ES-I3 (cell line): Measurements from ENCODE around the gene SIK1.
"Not testable (repeated sequence)": the region's sequence is repeated elsewhere in the genome, so short reads cannot be mapped to it uniquely, and the experiment has no call there.

Experiments
- H3K36me3 ChIP-seq: 2 replicates; pipeline ENCODE4 v1.6.1; 2013; ENCODE audit warnings: mild to moderate bottlenecking, low read length, control low read depth, moderate library complexity; ENCODE audit not compliant: insufficient read depth
- H3K4me1 ChIP-seq: 2 replicates; pipeline ENCODE4 v1.6.1; 2013; ENCODE audit warnings: mild to moderate bottlenecking, control low read depth, low read length; ENCODE audit not compliant: insufficient read depth
- H3K9ac ChIP-seq: 2 replicates; pipeline ENCODE4 v1.6.1; 2013; ENCODE audit warnings: low read depth, mild to moderate bottlenecking, low read length, moderate library complexity
- H3K9me3 ChIP-seq: 2 replicates; pipeline ENCODE4 v1.6.1; 2013; ENCODE audit warnings: mild to moderate bottlenecking, low read length, moderate library complexity; ENCODE audit not compliant: control insufficient read depth, insufficient read depth

SIK1 gene

DNA sequence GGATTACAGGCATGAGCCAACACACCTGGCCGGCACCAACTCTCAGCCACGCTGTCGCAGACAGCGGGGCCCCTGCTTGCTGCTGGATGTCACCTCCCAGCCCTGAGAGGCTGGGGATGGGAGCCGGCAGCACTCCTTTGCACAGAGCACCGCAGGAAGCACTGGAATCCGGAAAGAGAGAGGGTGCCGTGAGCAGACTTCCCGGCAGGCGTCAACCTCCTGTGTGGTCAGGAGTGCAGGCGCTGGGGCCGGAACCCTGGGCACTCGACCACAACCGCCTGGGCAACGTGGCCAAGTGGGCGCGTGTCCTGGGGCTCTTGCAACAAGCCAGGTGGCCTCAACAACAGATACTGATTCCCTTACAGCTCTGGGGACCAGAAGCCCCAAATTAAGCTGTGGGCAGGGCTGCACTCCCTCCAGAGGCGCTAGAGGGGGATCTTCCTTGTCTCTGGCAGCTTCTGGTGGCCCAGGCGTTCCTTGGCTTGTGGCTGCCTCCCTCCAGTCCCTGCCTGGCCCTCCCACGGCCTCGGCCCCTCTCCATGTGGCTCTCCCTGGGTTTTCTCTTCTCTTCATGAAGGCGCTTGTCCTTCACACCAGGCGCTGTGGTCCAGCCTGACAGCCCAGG is 20.5 kb upstream of the SIK1 start:
- not testable (repeated sequence) for H3K9me3 ChIP-seq, H3K36me3 ChIP-seq, H3K4me1 ChIP-seq, H3K9ac ChIP-seq

DNA sequence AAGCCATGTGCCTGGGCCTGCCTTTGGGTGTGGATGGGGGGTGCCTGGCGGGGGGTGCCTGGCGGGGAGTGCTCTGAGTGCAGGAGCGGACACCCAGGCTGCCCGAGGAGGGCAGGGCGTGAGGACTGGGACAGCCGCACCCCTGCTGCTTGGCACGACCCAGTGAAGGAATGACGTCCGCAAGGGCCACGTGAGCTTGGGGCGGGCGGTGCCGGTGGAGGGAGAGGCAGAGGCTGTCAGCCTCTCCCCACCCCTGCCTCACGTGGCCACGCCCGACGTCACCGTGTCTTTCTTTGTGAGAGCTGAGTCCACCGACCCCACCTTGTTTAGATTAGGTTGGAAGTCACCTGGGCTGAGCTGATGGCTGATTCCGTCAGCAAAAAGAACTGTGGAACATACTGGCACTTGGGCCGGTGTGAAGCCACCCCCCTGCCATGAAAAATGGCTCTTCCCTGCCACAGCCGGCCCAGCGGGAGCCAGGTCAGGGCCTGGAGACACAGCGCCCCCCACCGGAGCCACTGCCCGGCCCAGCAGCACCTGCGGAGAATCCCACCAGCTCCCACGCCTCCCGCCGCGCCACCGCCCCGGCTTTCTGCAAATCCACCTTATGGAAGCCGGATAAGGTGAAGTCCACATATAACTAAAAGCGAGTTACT is 19.5 kb upstream of the SIK1 start:
- H3K9ac ChIP-seq, H3K9me3 ChIP-seq, H3K36me3 ChIP-seq, H3K4me1 ChIP-seq: not testable (repeated sequence)

DNA sequence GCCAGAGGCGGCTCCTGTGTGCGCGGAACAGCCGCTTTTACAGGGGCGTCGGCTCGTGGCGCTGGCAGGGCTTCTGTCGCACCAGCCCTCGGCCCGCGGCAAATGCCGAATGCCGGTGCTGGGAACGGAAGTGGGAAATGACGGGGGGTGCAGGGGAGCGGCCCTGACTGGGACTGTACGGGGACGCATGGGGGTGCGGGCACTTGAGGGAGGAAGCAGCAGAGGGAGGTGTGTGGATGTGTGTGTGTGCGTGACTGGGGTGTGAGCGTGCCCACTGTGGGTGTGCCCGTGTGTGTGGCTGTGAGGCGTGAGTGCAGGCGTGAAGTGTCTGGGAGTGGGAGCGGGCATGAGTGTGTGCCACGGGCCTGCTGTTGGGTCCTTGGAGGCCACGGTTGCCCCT is 17.6 kb upstream of the SIK1 start:
- not testable (repeated sequence) for H3K36me3 ChIP-seq, H3K4me1 ChIP-seq, H3K9ac ChIP-seq, H3K9me3 ChIP-seq

DNA sequence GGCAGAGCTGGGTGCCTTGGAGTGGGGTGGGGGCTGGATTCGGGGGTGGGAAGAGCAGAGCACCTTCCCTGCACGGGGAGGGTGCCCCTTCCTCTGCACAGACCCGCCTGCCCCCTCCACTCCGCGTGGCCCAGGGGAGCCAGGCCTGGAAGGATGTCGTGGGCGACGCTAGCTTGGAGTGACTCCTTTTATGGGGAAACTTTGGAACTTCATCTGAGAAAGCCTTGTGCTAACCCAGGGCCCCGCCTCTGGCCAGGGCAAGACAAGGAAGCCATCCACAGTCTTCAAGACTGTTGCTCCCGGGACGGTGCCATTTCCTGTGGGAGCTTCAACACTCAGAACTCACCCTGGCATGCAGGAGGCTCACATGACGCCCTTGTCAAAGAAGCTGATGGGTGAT is 15.6 kb upstream of the SIK1 start:
- not testable (repeated sequence) for H3K36me3 ChIP-seq, H3K9me3 ChIP-seq, H3K9ac ChIP-seq, H3K4me1 ChIP-seq

DNA sequence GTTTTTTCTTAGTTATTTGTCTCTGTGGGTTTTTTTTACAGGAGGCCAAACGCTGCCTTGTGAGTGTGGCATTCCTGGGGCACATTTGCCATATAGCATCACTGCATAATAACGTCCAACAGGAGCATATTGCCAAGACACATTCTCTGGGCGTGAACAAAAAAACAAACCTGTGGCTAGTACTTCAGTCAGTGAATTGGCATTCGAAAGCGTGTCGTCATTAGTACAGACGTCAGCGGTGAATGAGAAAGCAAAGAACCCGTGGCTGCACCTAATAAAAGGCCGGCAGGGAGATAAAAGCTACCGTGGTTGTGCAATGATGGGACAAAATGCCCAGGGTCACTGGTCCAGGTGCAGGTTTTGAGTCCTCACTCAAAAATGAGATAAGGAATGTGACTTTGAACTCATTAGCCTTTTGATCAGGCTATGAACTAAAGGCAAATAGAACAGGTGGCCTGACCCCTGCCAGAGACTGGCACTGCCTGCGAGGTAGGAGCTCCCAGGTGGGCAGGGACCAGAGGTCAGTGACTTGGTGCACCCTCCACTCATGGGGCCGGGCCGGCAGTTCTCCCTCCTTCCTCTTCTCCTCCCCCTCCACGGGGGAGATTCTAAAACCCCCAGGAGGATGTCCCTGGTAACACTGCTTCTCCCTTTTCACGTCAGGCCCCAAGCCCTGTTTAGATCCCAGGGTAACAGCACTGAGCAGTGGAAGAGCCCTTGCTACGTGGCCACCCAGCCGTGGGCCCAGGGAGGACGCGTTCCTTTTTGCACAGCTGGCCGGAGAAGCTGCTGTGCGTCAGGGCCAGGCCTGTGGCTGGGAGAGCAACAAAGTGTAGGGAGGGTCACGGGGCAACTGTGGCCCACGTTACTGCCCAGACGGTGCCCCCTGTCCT is 14.2 kb upstream of the SIK1 start:
- not testable (repeated sequence) for H3K36me3 ChIP-seq, H3K9ac ChIP-seq, H3K9me3 ChIP-seq, H3K4me1 ChIP-seq

DNA sequence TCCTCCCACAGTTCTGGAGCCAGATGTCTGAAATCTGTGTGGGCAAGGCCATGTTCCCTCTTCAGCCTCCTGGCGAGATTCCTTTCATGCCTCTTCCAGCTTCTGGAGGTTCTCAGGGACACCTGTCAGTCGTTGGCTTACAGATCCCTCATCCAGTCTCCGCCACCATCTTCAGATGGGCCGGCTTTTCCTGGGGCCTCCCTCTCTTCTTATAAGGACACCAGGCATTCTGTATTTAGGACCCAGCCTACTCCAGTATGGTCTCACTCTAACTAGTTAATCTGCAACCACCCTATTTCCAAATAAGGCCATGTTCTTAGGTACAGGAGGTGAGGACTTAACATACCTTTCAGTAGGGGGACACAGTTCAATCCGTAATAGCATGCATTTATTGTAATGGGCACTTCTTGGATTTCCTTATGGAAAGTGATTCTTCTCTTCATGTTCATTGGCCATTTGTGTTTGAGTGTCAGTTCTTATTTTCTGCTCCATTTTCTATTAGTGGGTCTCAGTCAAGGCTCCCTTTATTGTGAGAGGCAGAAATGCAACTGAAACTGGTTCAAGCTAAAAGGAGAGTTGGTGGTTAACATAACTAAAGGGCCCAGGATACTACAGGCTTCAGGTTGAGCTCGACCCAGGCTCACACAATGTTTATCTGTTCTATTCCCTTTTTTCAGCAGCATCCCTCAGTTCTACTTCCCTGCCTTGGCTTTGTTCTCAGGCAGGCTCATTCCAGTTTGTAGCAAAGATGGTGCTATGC is 12.6 kb upstream of the SIK1 start:
- H3K36me3 ChIP-seq, H3K9me3 ChIP-seq, H3K9ac ChIP-seq, H3K4me1 ChIP-seq: not testable (repeated sequence)

DNA sequence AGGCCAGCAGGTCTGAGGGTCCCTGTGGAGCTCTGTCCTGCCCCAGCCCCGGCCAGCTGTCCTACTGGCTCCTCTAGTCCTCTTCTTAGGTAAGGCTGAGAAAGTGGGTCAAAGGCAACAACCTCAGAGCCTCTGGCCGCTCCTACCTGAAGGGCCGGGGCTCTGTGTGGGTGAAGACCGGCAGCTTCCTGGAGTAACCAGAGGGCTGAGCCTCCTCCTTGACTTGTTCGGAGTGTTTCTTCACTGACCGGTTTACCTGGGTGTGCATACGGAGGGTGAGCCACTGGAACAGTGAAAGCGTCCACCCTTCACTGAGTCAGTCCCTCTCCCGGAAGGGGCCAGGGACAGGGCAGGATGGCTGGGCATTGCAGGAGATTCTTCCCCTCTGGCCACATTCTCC is 9.3 kb upstream of the SIK1 start:
- H3K4me1 ChIP-seq, H3K9ac ChIP-seq, H3K36me3 ChIP-seq, H3K9me3 ChIP-seq: not testable (repeated sequence)

DNA sequence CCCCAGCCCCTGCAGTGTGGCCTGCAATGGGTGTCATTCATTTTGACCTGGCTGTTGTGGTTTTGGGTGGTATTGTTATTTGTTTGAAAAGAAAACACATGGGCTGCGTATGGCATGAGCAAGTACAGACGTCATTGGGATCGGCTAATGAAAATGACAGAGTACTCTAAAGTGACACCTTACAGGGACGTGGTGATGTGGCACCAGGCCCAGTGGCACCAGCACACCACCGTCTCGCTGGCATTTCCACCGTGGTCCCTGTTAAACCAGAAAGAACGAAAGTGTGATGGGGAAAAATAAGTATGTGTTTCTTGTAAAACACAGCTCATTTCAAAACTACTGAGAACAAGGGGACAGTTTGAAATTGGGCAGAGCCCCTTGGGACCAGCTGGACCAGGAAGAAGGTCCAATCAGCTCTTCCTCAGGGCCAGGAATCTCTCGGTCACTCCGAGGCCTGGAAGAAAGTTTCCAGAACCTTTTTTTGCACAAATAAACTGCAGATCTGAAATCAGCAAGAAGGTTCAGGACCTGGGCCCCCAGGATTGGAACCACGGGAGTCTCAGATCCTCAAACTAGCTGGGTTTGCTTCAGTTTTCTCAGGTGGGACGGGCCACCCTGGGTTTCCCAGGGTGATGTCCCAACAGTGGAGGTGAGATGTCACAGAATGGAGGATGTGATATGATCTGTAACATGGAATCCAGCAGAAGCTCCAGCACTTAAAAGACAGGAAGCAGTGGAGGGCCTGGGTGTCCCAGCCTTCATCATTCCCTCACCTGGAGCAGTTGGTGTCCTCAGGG is 6.6 kb upstream of the SIK1 start:
- H3K9me3 ChIP-seq, H3K4me1 ChIP-seq, H3K9ac ChIP-seq, H3K36me3 ChIP-seq: not testable (repeated sequence)

DNA sequence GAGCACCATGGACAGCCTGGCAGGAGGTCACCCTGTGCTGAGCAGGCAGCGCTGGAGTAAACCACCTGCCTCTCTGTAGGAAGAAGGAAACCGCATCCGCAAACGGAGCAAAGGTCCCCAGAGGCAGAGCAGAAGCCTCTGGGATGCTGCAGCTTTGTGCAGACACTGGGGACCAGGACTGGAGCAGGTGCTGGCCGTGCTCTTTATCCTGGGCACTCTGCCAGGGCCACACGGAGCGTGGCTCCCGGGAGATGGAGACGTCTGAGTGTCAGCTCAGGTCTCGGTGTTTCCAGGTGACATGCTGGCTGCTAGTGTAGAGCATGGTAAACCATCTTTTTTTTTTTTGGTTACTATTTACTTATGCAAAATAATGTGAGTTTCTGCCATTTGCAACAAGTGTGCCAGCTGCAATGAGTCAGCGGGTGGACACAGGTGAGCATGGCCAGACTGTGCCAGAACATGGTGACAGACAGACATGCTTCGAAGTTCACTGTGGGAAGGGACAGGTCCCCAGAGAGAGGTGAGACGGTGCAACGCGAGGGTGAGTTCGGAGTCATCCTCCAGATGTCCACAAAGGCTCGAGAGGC is 4.0 kb upstream of the SIK1 start:
- H3K9ac ChIP-seq, H3K9me3 ChIP-seq, H3K4me1 ChIP-seq, H3K36me3 ChIP-seq: not testable (repeated sequence)

DNA sequence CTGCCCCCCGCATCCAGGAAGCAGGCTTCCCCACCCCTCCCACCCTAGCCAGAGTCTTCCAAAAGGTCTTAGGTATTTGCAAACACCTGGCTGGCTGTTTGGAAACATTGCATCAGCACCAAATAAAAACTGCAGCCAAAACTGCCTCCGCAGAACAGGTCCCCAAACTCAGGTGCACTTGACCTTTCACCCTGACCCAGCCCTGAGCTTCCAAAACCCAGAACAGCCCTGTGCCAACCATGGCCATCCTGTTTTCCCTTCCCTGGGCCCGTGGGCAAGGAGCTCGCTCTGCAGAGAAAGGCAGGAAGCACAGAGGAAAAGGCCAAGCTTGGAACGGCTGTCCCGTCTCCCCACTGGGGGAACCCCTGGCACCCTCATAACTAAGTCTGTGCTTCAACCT is 2.0 kb upstream of the SIK1 start:
- H3K4me1 ChIP-seq, H3K9ac ChIP-seq, H3K36me3 ChIP-seq, H3K9me3 ChIP-seq: not testable (repeated sequence)

DNA sequence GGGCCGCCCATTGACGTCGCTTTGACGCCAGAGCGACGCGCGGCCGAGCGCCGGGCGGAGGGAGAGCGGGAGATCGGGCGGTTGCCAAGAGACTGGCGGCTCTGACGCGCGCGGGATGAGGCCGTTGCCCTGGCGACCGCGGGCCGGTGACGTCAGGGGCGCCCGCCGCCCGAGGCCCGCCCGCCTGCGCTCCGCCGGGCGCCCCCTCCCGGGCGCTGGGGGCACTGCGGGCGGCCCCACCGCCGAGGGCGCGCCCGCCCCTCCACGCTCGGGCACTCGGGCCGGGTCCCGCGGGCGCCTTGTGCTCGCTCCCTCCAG is 270 bp upstream of the SIK1 start:
- H3K36me3 ChIP-seq, H3K4me1 ChIP-seq, H3K9me3 ChIP-seq, H3K9ac ChIP-seq: not testable (repeated sequence)

DNA sequence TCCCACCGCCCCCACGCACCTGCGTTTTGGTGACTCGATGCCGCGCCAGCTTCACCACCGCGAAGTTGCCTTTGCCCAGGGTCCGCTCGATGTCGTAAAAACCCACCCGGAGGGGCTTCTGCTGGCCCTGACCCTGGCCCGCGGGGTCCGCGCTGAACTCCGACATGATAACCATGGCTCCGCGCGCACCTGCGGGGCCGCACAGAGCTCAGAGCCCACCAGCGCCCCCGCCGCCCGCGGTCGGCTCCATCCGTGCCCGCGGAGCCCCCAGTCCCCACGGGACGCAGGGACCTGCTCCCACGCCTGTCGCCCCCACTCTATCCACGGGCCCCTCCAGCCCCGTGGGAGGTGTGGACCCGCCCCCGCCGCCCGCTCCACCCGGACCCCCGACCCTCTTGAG is 927 bp downstream of the SIK1 start:
- not testable (repeated sequence) for H3K9me3 ChIP-seq, H3K4me1 ChIP-seq, H3K36me3 ChIP-seq, H3K9ac ChIP-seq

DNA sequence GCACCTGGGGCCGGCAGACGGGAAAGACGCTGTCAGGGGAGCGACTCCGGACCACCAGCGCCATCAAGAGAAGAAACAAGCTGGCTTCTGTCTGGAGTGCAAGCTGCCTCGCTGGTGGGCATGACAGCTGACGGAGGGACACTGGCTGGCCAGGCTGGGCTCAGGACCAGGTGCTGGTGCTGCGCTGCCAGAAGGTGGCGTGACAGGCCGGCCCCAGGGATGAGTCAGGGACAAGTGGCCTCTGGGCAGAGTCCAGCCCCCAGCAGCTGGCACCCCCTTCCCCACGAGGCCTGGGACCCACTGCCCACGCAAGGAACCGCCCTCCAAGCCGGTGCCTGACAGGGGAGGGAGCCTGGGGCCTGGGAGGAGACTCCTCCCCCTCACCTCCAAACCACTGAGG is 7.5 kb downstream of the SIK1 start:
- not testable (repeated sequence) for H3K36me3 ChIP-seq, H3K4me1 ChIP-seq, H3K9me3 ChIP-seq, H3K9ac ChIP-seq

DNA sequence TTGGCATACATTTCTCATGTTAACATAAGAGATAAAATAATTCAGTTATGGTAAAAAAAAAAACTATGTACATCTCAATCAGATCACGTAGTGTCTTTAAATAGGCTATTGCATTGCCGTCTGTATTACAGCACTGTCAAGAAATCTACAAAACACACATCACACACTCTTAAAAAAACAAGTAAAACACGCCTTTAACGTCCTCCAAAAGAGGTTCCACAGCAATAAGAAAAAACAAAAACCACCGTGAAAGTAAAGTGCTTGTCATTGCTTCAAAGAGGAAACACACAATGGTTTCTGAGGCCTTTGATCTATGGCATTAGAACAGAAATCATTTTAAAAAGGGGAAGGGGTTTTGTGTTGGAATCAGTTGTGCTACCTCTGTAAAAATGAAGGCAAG is 12.4 kb downstream of the SIK1 start:
- not testable (repeated sequence) for H3K9me3 ChIP-seq, H3K9ac ChIP-seq, H3K4me1 ChIP-seq, H3K36me3 ChIP-seq
